Kidney (tissue), 14 donors: ENCODE measurements around the gene RASA3. TPM values are rescaled to one million over a fixed set of nuclear protein-coding genes. Genes with fewer than 3 reads are reported as not detected.

Experiments used
- DNase-seq, 5 donors: peaks; one replicate each; pipeline ENCODE4 v3.0.0-alpha.2; 2013 to 2020
- FAIRE-seq: peaks from 2 replicates; lab custom pipeline; 2012; peaks lifted over from hg19 to GRCh38; lab: Jason Lieb, UNC
- H3K27ac ChIP-seq, 2 donors: one replicate each; pipeline ENCODE4 v1.7.0; 2013; ENCODE audit warnings: low read depth in 2 of 2, low read length in 2 of 2, inconsistent platforms in 1 of 2
- H3K27me3 ChIP-seq: one replicate; pipeline ENCODE4 v1.7.1; 2013; ENCODE audit warnings: low read length, inconsistent platforms; ENCODE audit not compliant: control insufficient read depth, insufficient read depth
- H3K36me3 ChIP-seq, 3 donors: one replicate each; pipeline versions ENCODE4 v1.7.0 to v1.7.1; 2013; ENCODE audit warnings: low read length in 3 of 3, control low read depth in 1 of 3, inconsistent platforms in 1 of 3; ENCODE audit not compliant: insufficient read depth in 3 of 3, control insufficient read depth in 2 of 3
- H3K4me1 ChIP-seq, 3 donors: one replicate each; pipeline versions ENCODE4 v1.7.0 to v1.7.1; 2013; ENCODE audit warnings: low read length in 3 of 3, inconsistent platforms in 1 of 3, low read depth in 1 of 3; ENCODE audit not compliant: control insufficient read depth in 2 of 3, insufficient read depth in 2 of 3
- H3K4me3 ChIP-seq, 3 donors: one replicate each; pipeline versions ENCODE4 v1.7.0 to v1.8.1; 2013; ENCODE audit warnings: low read length in 3 of 3, control low read depth in 1 of 3, inconsistent platforms in 1 of 3
- H3K9ac ChIP-seq, 3 donors: one replicate each; pipeline versions ENCODE4 v1.7.0 to v1.7.1; 2013; ENCODE audit warnings: low read length in 3 of 3, control low read depth in 1 of 3, inconsistent platforms in 1 of 3
- H3K9me3 ChIP-seq, 3 donors: one replicate each; pipeline versions ENCODE4 v1.7.0 to v1.7.1; 2013; ENCODE audit warnings: low read length in 3 of 3, control low read depth in 1 of 3, inconsistent platforms in 1 of 3; ENCODE audit not compliant: control insufficient read depth in 2 of 3, insufficient read depth in 1 of 3
- CTCF ChIP-seq: IDR thresholded peaks from 3 replicates; pipeline ENCODE4 v1.5.1; 2012; ENCODE audit warnings: mild to moderate bottlenecking, moderate library complexity, borderline replicate concordance; ENCODE audit not compliant: insufficient read depth; ENCODE audit errors: extremely low read depth
- intact Hi-C: fragments of 100-400 bp; cut with DNase I; formaldehyde crosslinking; loops from one replicate; pipeline ENCODE4 v1.11.1; 2022
- polyA plus RNA-seq: library from polyadenylated mRNA; stranded (reverse); fragments of 350-450 nt; fragmentation: Illumina TruSeq; extraction: RNeasy Lipid Tissue Mini Kit (QIAGEN cat#74804); gene quantifications from one replicate; pipeline ENCODE4 v1.2.3, GENCODE V29; 2014; ENCODE audit warnings: low read depth, low replicate concordance; ENCODE audit not compliant: insufficient read depth
- total RNA-seq: library from RNA; stranded (reverse); fragmentation: NEBNext Ultra II Directional; extraction: Animal tissue kit (Norgen Biotek cat#: 25700); gene quantifications from one replicate; pipeline ENCODE4 v1.2.1, GENCODE V29; 2021
- donor health status: control.
- donor health status: control.
- donor health status: control.
- donor health status: control.
- donor health status: control.
- donor health status: DM: yes; HTN: yes; CAD: no.
- donor health status: Normal renal cell carcinoma (clear cell type).

RASA3 gene
- total and polyA plus RNA-seq, 2 donors from 2014 or later: 4.2 to 28.8 TPM

- Histone ChIP-seq H3K36me3 (no peaks in the 10 kb centered on the region), H3K27ac (no peak overlapping the region), H3K9me3 (no peaks in the 10 kb centered on the region), H3K9ac (no peak overlapping the region), H3K4me1 (peaks cover 0 to 21% (median 0%) of the 10 kb centered on the region in 3 donors), H3K27me3 (no peaks in the 10 kb centered on the region), H3K4me3 (no peak overlapping the region)
- FAIRE-seq: no peak
- intact Hi-C loops: no loop called here
- TF ChIP-seq CTCF: no peak
- DNase-seq: peak in 1 of 5 donors; percentile 63
Observed at GRCh38 chr13:114057166-114058050, 75.0 kb downstream of the RASA3 start.

- Histone ChIP-seq H3K27me3 (no peaks in the 10 kb centered on the region), H3K4me1 (peaks cover 0 to 21% (median 0%) of the 10 kb centered on the region in 3 donors), H3K4me3 (no peak overlapping the region), H3K9me3 (no peaks in the 10 kb centered on the region), H3K27ac (no peak overlapping the region), H3K9ac (no peak overlapping the region), H3K36me3 (no peaks in the 10 kb centered on the region)
- no peak for TF ChIP-seq CTCF
- FAIRE-seq (no peak), DNase-seq (peak in 1 of 5 donors; percentile 51)
- intact Hi-C loops: no loop called here
Observed at GRCh38 chr13:114056205-114057013, 76.0 kb downstream of the RASA3 start.

GRCh38 chr13:114055766-114056165 is 76.7 kb downstream of the RASA3 start:
- TF ChIP-seq CTCF: no peak
- DNase-seq (peak in 1 of 5 donors; percentile 65), FAIRE-seq (no peak)
- Histone ChIP-seq H3K4me1 (peaks cover 0 to 21% (median 0%) of the 10 kb centered on the region in 3 donors), H3K9ac (no peak overlapping the region), H3K27me3 (no peaks in the 10 kb centered on the region), H3K4me3 (no peak overlapping the region), H3K36me3 (no peaks in the 10 kb centered on the region), H3K27ac (no peak overlapping the region), H3K9me3 (no peaks in the 10 kb centered on the region)
- intact Hi-C loops: no loop called here
